CD4-positive, alpha-beta T cell treated with Interleukin-6 at 100 ng/mL for 8 hours (primary cell): ENCODE results near the gene LRRC18.

ENCODE experiments used
- DNase-seq: peaks from one replicate; pipeline ENCODE4 v3.0.0-alpha.2; 2020; ENCODE audit warnings: mixed read lengths, low spot score

LRRC18 gene

GRCh38 chr10:48907730-48908129, 31.9 kb downstream of the LRRC18 start:
- no peak for DNase-seq

- no peak for DNase-seq
Measured at GRCh38 chr10:48906841-48907240, 32.8 kb downstream of the LRRC18 start.

GRCh38 chr10:48905311-48905710, 34.3 kb downstream of the LRRC18 start:
- DNase-seq = no peak

GRCh38 chr10:48904861-48905260, 34.8 kb downstream of the LRRC18 start:
- DNase-seq = no peak

GRCh38 chr10:48903151-48903550, 36.5 kb downstream of the LRRC18 start:
- DNase-seq = no peak

- DNase-seq = no peak
Measured at GRCh38 chr10:48902096-48902495, 37.5 kb downstream of the LRRC18 start.

- DNase-seq = no peak
Measured at GRCh38 chr10:48901319-48901718, 38.3 kb downstream of the LRRC18 start.

GRCh38 chr10:48900371-48900801, 39.3 kb downstream of the LRRC18 start:
- DNase-seq = no peak

GRCh38 chr10:48899781-48900180, 39.9 kb downstream of the LRRC18 start:
- DNase-seq = no peak

GRCh38 chr10:48898426-48898825, 41.2 kb downstream of the LRRC18 start:
- DNase-seq = no peak

GRCh38 chr10:48897441-48897790, 42.2 kb downstream of the LRRC18 start:
- DNase-seq = no peak

- DNase-seq = no peak
Measured at GRCh38 chr10:48896756-48897440, 42.7 kb downstream of the LRRC18 start.

- DNase-seq = no peak
Measured at GRCh38 chr10:48895803-48896195, 43.8 kb downstream of the LRRC18 start.

- no peak for DNase-seq
Measured at GRCh38 chr10:48894911-48895802, 44.5 kb downstream of the LRRC18 start.

GRCh38 chr10:48890888-48891850, 48.5 kb downstream of the LRRC18 start:
- no peak for DNase-seq

GRCh38 chr10:48887982-48888381, 51.7 kb downstream of the LRRC18 start:
- DNase-seq = no peak

- DNase-seq = no peak
Measured at GRCh38 chr10:48885376-48885775, 54.3 kb downstream of the LRRC18 start.

- DNase-seq = no peak
Measured at GRCh38 chr10:48884179-48885045, 55.2 kb downstream of the LRRC18 start.

GRCh38 chr10:48883701-48884100, 55.9 kb downstream of the LRRC18 start:
- no peak for DNase-seq

GRCh38 chr10:48882881-48883280, 56.8 kb downstream of the LRRC18 start:
- no peak for DNase-seq

- DNase-seq = no peak
Measured at GRCh38 chr10:48881937-48882336, 57.7 kb downstream of the LRRC18 start.
